NCI-H526 (cell line): ENCODE data around the gene ZNF532.

Experiments
- DNase-seq, 2 experiments: peaks; one replicate each; lab custom pipeline; 2025; lab: John Stamatoyannopoulos, UW

ZNF532 gene

GRCh38 chr18:58979615-58980014, 114.9 kb downstream of the ZNF532 start:
- no peak for DNase-seq

- no peak for DNase-seq
Measured at GRCh38 chr18:58980991-58981390, 116.3 kb downstream of the ZNF532 start.

- no peak for DNase-seq
Measured at GRCh38 chr18:58983260-58984155, 118.8 kb downstream of the ZNF532 start.

- no peak for DNase-seq
Measured at GRCh38 chr18:58988600-58988999, 123.9 kb downstream of the ZNF532 start.

GRCh38 chr18:58989184-58989759, 124.6 kb downstream of the ZNF532 start:
- no peak for DNase-seq

- DNase-seq, result no peak
Measured at GRCh38 chr18:58990720-58991119, 126.0 kb downstream of the ZNF532 start.

- DNase-seq, result no peak
Measured at GRCh38 chr18:58991167-58991798, 126.6 kb downstream of the ZNF532 start.

- no peak for DNase-seq
Measured at GRCh38 chr18:58992301-58993231, 127.9 kb downstream of the ZNF532 start.

- DNase-seq, result no peak
Measured at GRCh38 chr18:58993260-58993659, 128.6 kb downstream of the ZNF532 start.

GRCh38 chr18:58995663-58996062, 131.0 kb downstream of the ZNF532 start:
- no peak for DNase-seq

- DNase-seq, result no peak
Measured at GRCh38 chr18:58996131-58996641, 131.5 kb downstream of the ZNF532 start.

- DNase-seq, result no peak
Measured at GRCh38 chr18:58996696-58997095, 132.0 kb downstream of the ZNF532 start.

- no peak for DNase-seq
Measured at GRCh38 chr18:58997811-58998337, 133.2 kb downstream of the ZNF532 start.

GRCh38 chr18:58998401-58999203, 133.9 kb downstream of the ZNF532 start:
- no peak for DNase-seq

GRCh38 chr18:59001166-59001565, 136.5 kb downstream of the ZNF532 start:
- no peak for DNase-seq

- no peak for DNase-seq
Measured at GRCh38 chr18:59001721-59002120, 137.0 kb downstream of the ZNF532 start.

GRCh38 chr18:59002974-59003594, 138.4 kb downstream of the ZNF532 start:
- DNase-seq, result no peak

GRCh38 chr18:59005262-59005661, 140.6 kb downstream of the ZNF532 start:
- no peak for DNase-seq

GRCh38 chr18:59006461-59007067, 141.9 kb downstream of the ZNF532 start:
- DNase-seq, result no peak
